ENCODE results near the gene WFDC2.
A peak's percentile ranks its signal among the peaks of the same experiment; 100 is the strongest.
"Not testable (repeated sequence)": the region's sequence is repeated elsewhere in the genome, so short reads cannot be mapped to it uniquely, and the experiment has no call there.

Gene WFDC2

GRCh38 chr20:45452772-45453691, 16.5 kb upstream of the WFDC2 start:
- DNase-seq = peak; percentile 34

DNA sequence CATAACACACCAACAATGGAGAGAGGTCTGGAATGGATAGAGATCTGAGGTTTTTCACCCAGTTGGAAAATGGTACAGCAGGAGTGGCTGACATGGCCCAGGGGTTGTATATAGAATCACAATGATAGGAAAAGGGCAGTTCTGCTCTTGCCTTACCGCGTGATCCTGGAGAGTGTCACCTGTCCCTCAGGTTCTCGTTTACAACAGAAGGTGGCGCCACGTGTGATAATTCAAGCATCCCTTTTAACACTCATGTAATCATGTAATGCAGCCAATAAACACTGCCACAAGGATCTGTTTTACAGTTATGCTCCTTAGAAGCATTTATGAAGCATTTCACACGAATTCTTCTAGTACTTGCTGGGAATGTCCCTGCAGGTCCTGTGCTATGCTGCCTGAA, 12.9 kb upstream of the WFDC2 start:
- no peak for DNase-seq

- no peak for DNase-seq
Observed at GRCh38 chr20:45459606-45460005, 9.9 kb upstream of the WFDC2 start.

DNA sequence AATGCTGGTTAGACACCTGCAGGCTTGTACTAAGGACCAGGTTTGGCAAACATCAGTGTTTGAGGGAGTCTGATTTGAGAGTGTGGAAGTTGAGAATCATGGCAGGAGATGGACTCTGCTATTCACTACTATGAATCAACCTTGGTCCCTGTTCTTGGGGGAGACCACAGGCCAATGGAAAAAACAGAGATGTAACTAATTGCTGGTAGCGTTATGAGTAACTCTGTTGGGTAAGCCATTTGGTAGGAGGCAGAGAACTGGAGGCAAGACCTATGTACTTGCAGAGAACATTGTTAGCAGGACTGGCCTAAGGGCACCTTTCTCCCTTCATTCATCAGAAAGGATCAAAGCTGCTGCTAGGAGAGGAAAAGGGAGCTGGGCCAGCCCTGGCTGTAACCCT, 8.3 kb upstream of the WFDC2 start:
- DNase-seq = no peak

GRCh38 chr20:45462711-45463509, 6.6 kb upstream of the WFDC2 start:
- DNase-seq = no peak

DNA sequence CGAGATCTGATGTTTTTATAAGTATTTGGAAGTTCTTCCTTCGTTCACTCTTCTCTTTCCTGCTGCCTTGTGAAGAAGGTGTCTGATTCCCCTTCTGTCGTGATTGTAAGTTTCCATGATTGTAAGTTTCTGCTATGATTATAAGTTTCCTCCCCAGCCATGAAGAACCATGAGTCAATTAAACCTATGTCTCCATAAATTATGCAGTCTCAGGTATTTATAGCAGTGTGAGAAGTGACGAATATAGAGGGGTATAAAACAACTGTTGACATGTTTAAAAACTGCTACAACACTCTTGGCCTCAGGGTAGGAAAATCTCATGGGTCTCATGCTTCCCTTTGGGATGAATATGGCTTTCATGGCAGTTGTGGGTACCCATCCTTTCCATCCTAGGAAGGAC, 5.8 kb upstream of the WFDC2 start:
- DNase-seq = no peak

- no peak for DNase-seq
Observed at GRCh38 chr20:45465491-45466266, 3.9 kb upstream of the WFDC2 start.

GRCh38 chr20:45467172-45467571, 2.4 kb upstream of the WFDC2 start:
- DNase-seq = no peak

- DNase-seq = no peak
Observed at GRCh38 chr20:45467861-45468260, 1.7 kb upstream of the WFDC2 start.

DNA sequence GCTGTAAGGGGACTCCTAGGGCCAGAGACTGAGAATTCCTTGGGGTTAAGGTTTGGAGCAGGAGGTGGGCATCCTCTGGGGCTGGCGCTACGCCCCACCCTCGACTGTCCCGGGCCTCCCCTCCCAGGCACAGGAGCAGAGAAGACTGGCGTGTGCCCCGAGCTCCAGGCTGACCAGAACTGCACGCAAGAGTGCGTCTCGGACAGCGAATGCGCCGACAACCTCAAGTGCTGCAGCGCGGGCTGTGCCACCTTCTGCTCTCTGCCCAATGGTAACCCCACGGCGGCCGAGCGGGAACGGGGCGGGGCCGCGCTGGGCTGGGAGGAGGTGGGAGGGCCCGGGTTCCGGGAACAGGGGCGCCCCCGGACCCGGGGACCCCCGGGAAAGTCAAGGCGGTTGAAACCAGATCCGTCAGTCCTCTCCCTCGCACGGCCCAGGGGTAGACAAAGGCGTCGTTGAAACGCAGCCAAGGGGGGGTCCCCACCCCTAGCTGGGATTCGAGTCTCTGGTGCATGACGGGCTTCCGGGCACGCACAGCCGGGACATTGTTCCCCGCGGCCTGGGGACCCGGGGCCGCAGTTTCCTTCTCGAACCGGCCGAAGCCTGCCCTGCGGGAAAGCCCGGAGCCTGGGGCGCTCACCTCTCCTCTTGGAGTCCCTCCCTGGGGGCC, 844 bp downstream of the WFDC2 start:
- DNase-seq = peak; percentile 4

DNA sequence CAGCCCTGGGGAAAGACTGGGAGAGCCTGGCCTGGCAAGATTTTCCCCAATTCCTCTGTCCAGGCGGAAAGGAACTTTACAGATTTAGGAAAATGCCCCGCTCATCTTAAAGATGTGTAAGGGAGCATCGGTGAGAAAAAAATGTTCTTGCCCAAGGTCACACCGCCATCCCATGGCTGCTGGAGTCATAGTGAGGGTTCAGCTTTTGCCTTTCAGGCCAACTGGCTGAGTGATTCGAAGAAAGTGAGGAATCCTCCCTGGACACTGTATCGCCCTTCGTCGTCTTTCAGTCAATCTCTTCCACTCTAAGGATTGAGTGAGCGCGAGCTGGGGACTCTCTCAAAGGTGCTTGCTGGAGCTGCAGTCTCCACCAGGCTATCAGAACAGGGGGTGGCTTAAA, 1.4 kb downstream of the WFDC2 start:
- no peak for DNase-seq

DNA sequence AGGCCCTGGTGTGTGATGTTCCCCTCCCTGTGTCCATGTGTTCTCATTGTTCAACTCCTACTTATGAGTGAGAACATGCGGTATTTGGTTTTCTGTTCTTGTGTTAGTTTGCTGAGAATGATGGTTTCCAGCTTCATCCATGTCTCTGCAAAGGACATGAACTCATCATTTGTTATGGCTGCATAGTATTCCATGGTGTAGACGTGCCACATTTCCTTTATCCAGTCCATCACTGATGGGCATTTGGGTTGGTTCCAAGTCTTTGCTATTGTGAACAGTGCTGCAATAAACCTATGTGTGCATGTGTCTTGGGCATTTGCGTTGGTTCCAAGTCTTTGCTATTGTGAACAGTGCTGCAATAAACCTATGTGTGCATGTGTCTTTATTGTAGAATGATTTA, 2.7 kb downstream of the WFDC2 start:
- not testable (repeated sequence) for DNase-seq

GRCh38 chr20:45477530-45478148, 8.1 kb downstream of the WFDC2 start:
- not testable (repeated sequence) for DNase-seq

DNA sequence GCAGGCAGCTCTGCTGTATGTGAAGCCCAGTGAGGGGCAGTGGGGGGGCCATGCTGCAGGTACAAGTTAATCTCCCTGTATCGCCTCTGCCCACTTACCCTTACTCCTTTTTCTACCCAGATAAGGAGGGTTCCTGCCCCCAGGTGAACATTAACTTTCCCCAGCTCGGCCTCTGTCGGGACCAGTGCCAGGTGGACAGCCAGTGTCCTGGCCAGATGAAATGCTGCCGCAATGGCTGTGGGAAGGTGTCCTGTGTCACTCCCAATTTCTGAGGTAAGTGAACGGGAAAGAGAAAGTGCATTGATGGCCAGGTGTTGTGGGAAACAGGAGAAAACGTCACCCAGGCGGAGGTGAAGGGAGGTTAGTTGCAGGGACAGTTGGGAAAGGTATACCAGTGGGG, 10.3 kb downstream of the WFDC2 start:
- DNase-seq = no peak

DNA sequence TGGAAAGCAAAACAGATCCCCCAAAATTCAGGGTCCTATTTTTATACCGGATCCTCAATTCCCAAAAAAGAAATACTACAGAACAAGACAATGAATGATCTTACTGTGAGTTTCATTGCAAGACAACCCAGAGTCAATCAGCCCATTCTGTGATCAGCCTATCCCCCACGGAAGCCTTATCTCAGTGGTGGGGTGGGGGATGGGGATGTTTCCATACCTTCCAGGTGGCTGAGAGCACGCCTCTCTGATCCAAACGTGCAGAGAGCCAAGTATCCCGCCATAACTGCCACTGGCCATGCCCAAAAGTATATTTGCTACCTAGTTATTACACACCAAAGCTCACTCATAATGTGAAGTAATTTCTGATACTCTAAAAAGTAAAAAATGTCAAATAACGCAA, 15.1 kb downstream of the WFDC2 start:
- DNase-seq = no peak

- DNase-seq = no peak
Observed at GRCh38 chr20:45485388-45485787, 15.8 kb downstream of the WFDC2 start.

DNA sequence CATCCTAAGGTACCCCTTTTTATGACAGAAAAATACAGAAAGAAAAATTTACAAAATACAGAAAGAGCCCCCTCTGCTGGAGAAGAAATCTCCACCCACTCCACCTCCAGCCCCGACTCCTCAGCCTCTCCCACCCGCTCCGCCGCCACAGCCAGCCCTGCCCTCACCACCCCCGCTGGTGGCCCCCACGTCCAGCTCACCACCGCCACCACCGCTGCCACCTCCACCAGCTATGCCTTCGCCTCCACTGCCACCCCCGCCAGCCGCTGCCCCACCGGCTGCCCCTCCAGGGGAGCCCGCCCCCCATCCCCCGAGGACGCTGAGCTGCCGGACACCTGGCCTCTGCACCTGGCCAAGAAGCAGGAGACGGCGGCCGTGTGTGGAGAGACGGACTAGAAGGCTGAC, 17.7 kb downstream of the WFDC2 start:
- no peak for DNase-seq

- no peak for DNase-seq
Observed at GRCh38 chr20:45489083-45489531, 19.6 kb downstream of the WFDC2 start.

DNA sequence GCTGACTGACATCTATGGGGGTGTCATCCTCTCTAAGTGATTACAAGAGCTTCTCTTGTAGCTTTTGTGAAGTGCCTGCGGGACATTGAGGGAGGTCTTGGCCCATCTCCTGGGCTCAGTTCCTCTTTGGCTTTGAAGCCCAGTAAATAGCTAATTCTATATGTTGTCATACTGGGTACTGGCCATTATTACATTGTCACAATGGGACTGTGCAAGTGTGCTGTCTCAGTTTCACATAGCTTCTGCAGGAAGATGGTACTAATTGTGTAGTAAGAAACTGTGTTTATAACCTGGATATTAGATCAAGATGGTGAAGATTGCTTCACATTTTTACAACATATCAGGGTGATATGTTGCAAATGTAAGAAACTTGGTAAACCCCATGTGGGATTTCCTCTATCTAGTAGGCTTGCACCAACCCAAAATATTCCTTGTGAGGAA, 26.0 kb downstream of the WFDC2 start:
- no peak for DNase-seq

DNA sequence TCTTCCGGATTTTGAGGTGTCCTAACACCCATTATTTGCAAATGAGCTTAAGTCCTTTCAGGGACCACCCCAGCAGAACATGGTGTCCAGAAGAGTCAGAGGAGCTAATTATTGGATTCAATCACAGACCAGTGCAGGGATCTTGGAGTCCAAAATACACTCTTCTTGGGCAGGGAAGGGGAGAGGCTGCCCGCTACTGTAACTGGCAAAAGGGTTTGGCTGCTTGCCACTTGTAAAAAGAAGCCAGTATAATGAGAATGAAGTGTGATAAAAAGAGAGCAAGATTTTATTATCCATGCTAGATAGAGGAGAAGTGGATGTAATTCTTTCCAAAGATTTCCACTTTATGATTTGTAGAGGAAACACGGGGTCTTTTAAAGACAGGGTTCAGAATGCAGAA, 26.6 kb downstream of the WFDC2 start:
- DNase-seq = no peak

DNA sequence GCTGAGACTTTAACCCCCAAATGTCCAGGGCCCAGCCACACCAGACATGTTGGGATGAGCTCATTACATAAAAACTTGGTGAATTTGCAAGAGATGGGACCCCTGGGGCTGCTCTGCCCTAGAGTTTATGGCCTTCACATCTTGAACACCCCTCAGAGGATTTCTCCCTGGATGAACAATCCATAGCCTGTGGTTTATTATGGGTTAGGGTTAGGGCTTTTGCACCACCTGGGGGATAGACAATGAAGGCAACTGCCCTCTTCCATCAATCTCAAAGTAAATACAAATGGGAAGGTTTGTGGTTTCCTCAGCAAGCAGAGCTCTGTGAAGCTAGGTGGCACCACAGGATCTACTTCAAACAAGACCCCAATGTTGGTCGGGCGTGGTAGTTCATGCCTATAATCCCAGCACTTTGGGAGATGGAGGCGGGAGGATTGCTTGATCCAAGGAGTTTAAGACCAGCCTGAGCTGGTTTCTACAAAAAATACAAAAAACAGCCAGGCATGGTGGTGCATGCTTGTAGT, 28.5 kb downstream of the WFDC2 start:
- DNase-seq = no peak

DNA sequence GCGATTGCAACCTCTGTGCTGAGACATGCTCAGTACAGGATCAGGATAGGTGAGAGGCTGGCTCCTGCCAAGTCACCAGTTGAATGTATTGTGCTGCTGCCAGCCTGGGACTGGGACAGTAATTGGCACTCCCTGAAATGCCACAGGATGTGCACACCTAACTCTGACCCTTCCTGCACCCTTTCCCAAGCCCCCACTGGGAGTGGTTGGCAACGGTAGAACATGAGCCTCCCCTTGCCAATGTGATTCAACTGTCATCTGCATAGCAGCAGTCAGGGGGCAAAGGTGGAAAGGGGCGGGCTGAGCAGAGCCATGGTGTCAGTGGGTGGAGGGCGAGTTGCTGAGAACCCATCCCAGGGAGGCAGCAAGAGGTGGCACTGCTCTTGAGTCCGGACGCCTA, 30.5 kb downstream of the WFDC2 start:
- DNase-seq = no peak
